Measurements from ENCODE around the gene EFL1. TPM values are rescaled to one million over a fixed set of nuclear protein-coding genes. Genes with fewer than 3 reads are reported as not detected.

EFL1 gene
- total and polyA plus RNA-seq, 10 of the 15 experiments (the other 5 are each of a cell fraction or from before 2014, with no cell fraction given), result 6.2 to 42.3 (median 24.7) TPM

- TF ChIP-seq IKZF1 (conservative IDR thresholded peaks at IDR 0.05), result no peak
- TF ChIP-seq SREBF2 (IDR thresholded peaks at IDR 0.05; ENCODE audit: low read length), result no peak
Observed at GRCh38 chr15:82186161-82186560, 76.4 kb downstream of the EFL1 start (continued).

DNA sequence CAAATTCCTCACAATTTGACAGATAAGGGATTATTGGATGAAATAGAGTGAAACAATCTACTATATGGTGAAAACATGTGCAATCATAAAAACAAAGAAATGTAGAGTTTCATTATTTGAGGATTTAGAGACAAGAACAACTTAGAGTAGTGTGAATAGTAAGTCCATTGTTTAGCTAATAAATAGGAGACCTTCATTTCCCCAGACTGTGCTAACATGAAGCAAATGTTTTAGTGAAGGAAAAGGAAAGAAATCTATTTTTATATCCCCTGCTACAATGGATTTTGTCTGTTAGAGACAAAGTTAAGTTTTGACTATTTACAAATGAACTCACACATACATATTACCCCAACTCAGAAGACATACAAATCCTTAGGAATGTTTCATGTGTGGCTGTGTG is 77.8 kb downstream of the EFL1 start:
- FAIRE-seq (no peak), ATAC-seq (no peak), DNase-seq (ENCODE audit: low read depth, low spot score) (no peak)
- no peak overlapping the region for H3K4me2 ChIP-seq (ENCODE audit: control insufficient read depth, insufficient read depth)
- H3K27me3 ChIP-seq (replicated peaks in 1 of 2; ENCODE audit: control insufficient read depth in 2 of 2, insufficient read depth in 2 of 2, low read length in 1 of 2), result no peaks in the 10 kb centered on the region
- H3K9me3 ChIP-seq (replicated peaks; ENCODE audit: control insufficient read depth, insufficient read depth, low read length), result no peaks in the 10 kb centered on the region
- RAD21 ChIA-PET (ENCODE audit: unreplicated experiment), result interaction anchor here (1.7 kb wide), 1 partner anchor 19 kb away, joined by 3 read pairs; no protein-coding TSS in a partner anchor
- no peak overlapping the region for H3K9ac ChIP-seq (ENCODE audit: control insufficient read depth, insufficient read depth, low read length)
- H3K36me3 ChIP-seq (ENCODE audit: control insufficient read depth in 2 of 2, insufficient read depth in 2 of 2, low read length in 1 of 2), result no peaks in the 10 kb centered on the region
- in situ Hi-C loops (cut with MboI) (no loop called here), intact Hi-C loops (cut with micrococcal nuclease; ENCODE audit: unreplicated experiment) (no loop called here)
- no peaks in the 10 kb centered on the region for H3K79me2 ChIP-seq (ENCODE audit: control insufficient read depth, insufficient read depth, low read length)
- no peak overlapping the region for H2AFZ ChIP-seq (ENCODE audit: control insufficient read depth, low read depth, low read length)
- H4K20me1 ChIP-seq (ENCODE audit: control insufficient read depth, insufficient read depth), result no peaks in the 10 kb centered on the region
- TF ChIP-seq NR2C2 (IDR thresholded peaks at IDR 0.05; ENCODE audit: borderline replicate concordance, control insufficient read depth, insufficient read length, low read depth) (no peak), E2F4 (IDR thresholded peaks at IDR 0.05; ENCODE audit: low read depth, low read length) (no peak), ZNF24 (IDR thresholded peaks at IDR 0.05) (no peak), CBX5 (IDR thresholded peaks at IDR 0.05; ENCODE audit: low read depth) (no peak), NFXL1 (IDR thresholded peaks at IDR 0.05; ENCODE audit: borderline replicate concordance) (no peak), SREBF2 (IDR thresholded peaks at IDR 0.05; ENCODE audit: low read length) (no peak), JUND (IDR thresholded peaks at IDR 0.05; ENCODE audit: low read depth, low read length) (no peak)
- TF ChIP-seq, protein P1, sequence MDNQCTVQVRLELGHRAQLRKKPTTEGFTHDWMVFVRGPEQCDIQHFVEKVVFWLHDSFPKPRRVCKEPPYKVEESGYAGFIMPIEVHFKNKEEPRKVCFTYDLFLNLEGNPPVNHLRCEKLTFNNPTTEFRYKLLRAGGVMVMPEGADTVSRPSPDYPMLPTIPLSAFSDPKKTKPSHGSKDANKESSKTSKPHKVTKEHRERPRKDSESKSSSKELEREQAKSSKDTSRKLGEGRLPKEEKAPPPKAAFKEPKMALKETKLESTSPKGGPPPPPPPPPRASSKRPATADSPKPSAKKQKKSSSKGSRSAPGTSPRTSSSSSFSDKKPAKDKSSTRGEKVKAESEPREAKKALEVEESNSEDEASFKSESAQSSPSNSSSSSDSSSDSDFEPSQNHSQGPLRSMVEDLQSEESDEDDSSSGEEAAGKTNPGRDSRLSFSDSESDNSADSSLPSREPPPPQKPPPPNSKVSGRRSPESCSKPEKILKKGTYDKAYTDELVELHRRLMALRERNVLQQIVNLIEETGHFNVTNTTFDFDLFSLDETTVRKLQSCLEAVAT (IDR thresholded peaks at IDR 0.05), result no peak
- POLR2A ChIA-PET, result no interaction called here
- CTCF ChIA-PET, result interaction anchor here (1.0 kb wide), 1 partner anchor 15 kb away, joined by 3 read pairs; no protein-coding TSS in a partner anchor
- peaks cover 4% of the 10 kb centered on the region; the same call in 1 of the 2 replicates for H3K4me1 ChIP-seq (ENCODE audit: control insufficient read depth, insufficient read depth, low read length)
- BruUV-seq (replicated peaks), result no TSS peak
- H3K27ac ChIP-seq (ENCODE audit: control insufficient read depth, insufficient read depth), result no peak overlapping the region
- SMC1A ChIA-PET (ENCODE audit: uncharacterized antibody, unreplicated experiment), result interaction anchor here (1.4 kb wide), 1 partner anchor 9 kb away, joined by 4 read pairs; no protein-coding TSS in a partner anchor
- H3K4me3 ChIP-seq, result no peak overlapping the region

Data from GM12878 (cell line).